ENCODE results near the gene UBTD2. TPM values are rescaled to one million over a fixed set of nuclear protein-coding genes. Genes with fewer than 3 reads are reported as not detected.

The UBTD2 gene
- polyA plus RNA-seq, 1 donor (not counting 4 experiments of a cell fraction or from before 2014, with no cell fraction given), result 16.2 TPM

DNA sequence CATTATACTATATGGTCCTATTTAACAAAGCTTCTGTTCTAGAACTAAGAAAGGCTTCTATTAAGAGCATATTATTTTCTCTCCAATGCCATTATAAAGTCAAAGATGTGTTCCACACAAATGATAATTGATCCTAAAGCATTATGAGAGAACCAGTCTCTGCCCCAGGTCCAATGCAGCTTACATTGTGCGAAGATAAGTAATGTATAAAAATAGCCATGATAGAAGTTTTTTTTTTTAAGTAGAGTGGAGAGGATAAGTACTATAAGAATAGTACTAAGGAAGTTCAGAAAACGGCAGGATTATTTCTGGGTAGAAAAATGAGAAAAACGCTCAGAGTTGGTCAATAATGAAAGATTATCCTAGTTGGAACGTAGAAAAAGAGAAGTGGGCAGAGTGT, 15.6 kb downstream of the UBTD2 start:
- Histone ChIP-seq H3K79me2 (ENCODE audit: control insufficient read depth, insufficient read depth, low read length) (peaks cover 73% of the 10 kb centered on the region), H3K4me3 (ENCODE audit: control insufficient read depth in 2 of 3, extremely low read depth in 1 of 3, insufficient read depth in 2 of 3, low read depth in 1 of 3, low read length in 3 of 3) (no peak overlapping the region), H3K27ac (ENCODE audit: control insufficient read depth, insufficient read depth, low read length) (no peak overlapping the region), H3K9me3 (ENCODE audit: control insufficient read depth, low read depth, low read length) (no peaks in the 10 kb centered on the region), H3K4me2 (ENCODE audit: control insufficient read depth, extremely low read depth, insufficient read depth, low read depth, low read length) (no peak overlapping the region), H4K20me1 (ENCODE audit: control insufficient read depth, extremely low read depth, insufficient read depth, low read length) (peaks cover 5% of the 10 kb centered on the region), H3K36me3 (ENCODE audit: control insufficient read depth in 2 of 2, extremely low read depth in 1 of 2, insufficient read depth in 2 of 2, low read length in 2 of 2) (peaks cover 0 to 3% of the 10 kb centered on the region in 2 experiments), H3K9me1 (ENCODE audit: control insufficient read depth, extremely low read depth, insufficient read depth, low read length) (no peaks in the 10 kb centered on the region), H3K9ac (ENCODE audit: control insufficient read depth, extremely low read depth, insufficient read depth, low read length) (no peak overlapping the region), H2AFZ (ENCODE audit: control insufficient read depth, low read length) (no peak overlapping the region), H3K27me3 (ENCODE audit: control insufficient read depth, extremely low read depth, insufficient read depth, low read length) (no peaks in the 10 kb centered on the region), H3K4me1 (ENCODE audit: control insufficient read depth, extremely low read depth, insufficient read depth, low read length) (no peaks in the 10 kb centered on the region)
- dilution Hi-C loops (cut with MboI; ENCODE audit: extremely low pct_ligation_motif_present, low sequenced_read_pairs), result no loop called here
- TF ChIP-seq, protein P1, sequence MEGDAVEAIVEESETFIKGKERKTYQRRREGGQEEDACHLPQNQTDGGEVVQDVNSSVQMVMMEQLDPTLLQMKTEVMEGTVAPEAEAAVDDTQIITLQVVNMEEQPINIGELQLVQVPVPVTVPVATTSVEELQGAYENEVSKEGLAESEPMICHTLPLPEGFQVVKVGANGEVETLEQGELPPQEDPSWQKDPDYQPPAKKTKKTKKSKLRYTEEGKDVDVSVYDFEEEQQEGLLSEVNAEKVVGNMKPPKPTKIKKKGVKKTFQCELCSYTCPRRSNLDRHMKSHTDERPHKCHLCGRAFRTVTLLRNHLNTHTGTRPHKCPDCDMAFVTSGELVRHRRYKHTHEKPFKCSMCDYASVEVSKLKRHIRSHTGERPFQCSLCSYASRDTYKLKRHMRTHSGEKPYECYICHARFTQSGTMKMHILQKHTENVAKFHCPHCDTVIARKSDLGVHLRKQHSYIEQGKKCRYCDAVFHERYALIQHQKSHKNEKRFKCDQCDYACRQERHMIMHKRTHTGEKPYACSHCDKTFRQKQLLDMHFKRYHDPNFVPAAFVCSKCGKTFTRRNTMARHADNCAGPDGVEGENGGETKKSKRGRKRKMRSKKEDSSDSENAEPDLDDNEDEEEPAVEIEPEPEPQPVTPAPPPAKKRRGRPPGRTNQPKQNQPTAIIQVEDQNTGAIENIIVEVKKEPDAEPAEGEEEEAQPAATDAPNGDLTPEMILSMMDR (optimal IDR thresholded peaks at IDR 0.05 in 1 of 3, IDR thresholded peaks at IDR 0.05 in 1 of 3, conservative IDR thresholded peaks at IDR 0.05 in 1 of 3; ENCODE audit: extremely low read depth in 1 of 3, insufficient read depth in 2 of 3, low read length in 3 of 3), result no peak
- TF ChIP-seq EZH2 (IDR thresholded peaks at IDR 0.05; ENCODE audit: low read length), result no peak
- no peak for FAIRE-seq
- no peak for DNase-seq (ENCODE audit: low read depth, low spot score)

DNA sequence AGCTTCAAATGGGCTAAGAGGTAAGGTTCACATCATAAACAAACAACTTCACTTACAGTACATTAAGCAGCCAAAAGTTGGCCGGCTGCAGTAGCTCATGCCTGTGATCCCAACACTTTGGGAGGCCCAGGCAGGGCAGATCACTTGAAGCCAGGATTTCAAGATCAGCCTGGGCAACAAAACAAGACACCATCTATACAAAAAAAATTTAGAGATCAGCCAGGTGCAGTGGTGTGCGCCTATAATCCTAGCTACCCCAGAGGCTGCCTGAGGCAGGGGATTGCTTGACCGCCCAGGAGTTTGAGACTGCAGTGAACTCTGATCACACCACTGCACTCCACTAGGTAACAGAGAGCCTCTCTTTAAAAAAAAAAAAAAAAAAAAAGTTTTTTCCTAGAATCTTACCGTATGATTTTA, 16.9 kb downstream of the UBTD2 start:
- Histone ChIP-seq H2AFZ (ENCODE audit: control insufficient read depth, low read length) (no peak overlapping the region), H3K9me3 (ENCODE audit: control insufficient read depth, low read depth, low read length) (no peaks in the 10 kb centered on the region), H3K4me3 (ENCODE audit: control insufficient read depth in 2 of 3, extremely low read depth in 1 of 3, insufficient read depth in 2 of 3, low read depth in 1 of 3, low read length in 3 of 3) (no peak overlapping the region), H3K9ac (ENCODE audit: control insufficient read depth, extremely low read depth, insufficient read depth, low read length) (no peak overlapping the region), H3K9me1 (ENCODE audit: control insufficient read depth, extremely low read depth, insufficient read depth, low read length) (no peaks in the 10 kb centered on the region), H3K36me3 (ENCODE audit: control insufficient read depth in 2 of 2, extremely low read depth in 1 of 2, insufficient read depth in 2 of 2, low read length in 2 of 2) (peaks cover 0 to 3% of the 10 kb centered on the region in 2 experiments), H3K79me2 (ENCODE audit: control insufficient read depth, insufficient read depth, low read length) (peaks cover 74% of the 10 kb centered on the region), H3K4me1 (ENCODE audit: control insufficient read depth, extremely low read depth, insufficient read depth, low read length) (no peaks in the 10 kb centered on the region), H4K20me1 (ENCODE audit: control insufficient read depth, extremely low read depth, insufficient read depth, low read length) (peaks cover 5% of the 10 kb centered on the region), H3K27ac (ENCODE audit: control insufficient read depth, insufficient read depth, low read length) (no peak overlapping the region), H3K27me3 (ENCODE audit: control insufficient read depth, extremely low read depth, insufficient read depth, low read length) (no peaks in the 10 kb centered on the region), H3K4me2 (ENCODE audit: control insufficient read depth, extremely low read depth, insufficient read depth, low read depth, low read length) (no peak overlapping the region)
- TF ChIP-seq EZH2 (IDR thresholded peaks at IDR 0.05; ENCODE audit: low read length), result no peak
- dilution Hi-C loops (cut with MboI; ENCODE audit: extremely low pct_ligation_motif_present, low sequenced_read_pairs), result no loop called here
- FAIRE-seq, result no peak
- no peak for DNase-seq (ENCODE audit: low read depth, low spot score)

DNA sequence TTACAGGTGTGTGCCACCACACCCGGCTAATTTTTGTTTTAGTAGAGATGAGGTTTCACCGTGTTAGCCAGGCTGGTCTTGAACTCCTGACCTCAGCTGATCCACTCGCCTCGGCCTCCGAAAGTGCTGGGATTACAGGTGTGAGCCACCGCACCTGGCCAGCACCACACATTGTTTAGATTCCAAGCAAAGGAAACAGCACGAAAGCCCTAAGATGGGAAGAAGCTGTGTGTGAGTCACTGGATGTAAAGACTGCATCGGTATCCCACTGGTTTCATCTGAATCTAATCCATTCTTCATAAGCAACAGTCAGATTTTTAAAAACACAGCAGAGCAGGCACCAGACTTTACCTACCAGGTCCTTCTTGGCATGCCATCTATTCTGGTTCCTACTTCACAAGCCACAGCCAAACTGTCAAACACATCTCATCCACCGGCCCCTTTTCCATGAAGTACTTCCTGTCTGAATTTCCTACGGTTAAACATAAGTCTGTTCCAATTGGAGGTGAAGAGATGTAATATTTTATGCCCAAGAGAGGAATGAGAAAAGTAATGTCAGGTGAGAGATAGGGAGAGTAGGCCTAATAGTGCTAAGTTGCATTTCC, 17.4 kb downstream of the UBTD2 start:
- H3K9me3 ChIP-seq (ENCODE audit: control insufficient read depth, low read depth, low read length), result no peaks in the 10 kb centered on the region
- no peak overlapping the region for H3K4me3 ChIP-seq (ENCODE audit: control insufficient read depth in 2 of 3, extremely low read depth in 1 of 3, insufficient read depth in 2 of 3, low read depth in 1 of 3, low read length in 3 of 3)
- FAIRE-seq, result peak; percentile 23
- peaks cover 71% of the 10 kb centered on the region for H3K79me2 ChIP-seq (ENCODE audit: control insufficient read depth, insufficient read depth, low read length)
- H2AFZ ChIP-seq (ENCODE audit: control insufficient read depth, low read length), result no peak overlapping the region
- H3K9ac ChIP-seq (ENCODE audit: control insufficient read depth, extremely low read depth, insufficient read depth, low read length), result no peak overlapping the region
- H3K4me1 ChIP-seq (ENCODE audit: control insufficient read depth, extremely low read depth, insufficient read depth, low read length), result no peaks in the 10 kb centered on the region
- TF ChIP-seq, protein P1 (optimal IDR thresholded peaks at IDR 0.05 in 1 of 3, IDR thresholded peaks at IDR 0.05 in 1 of 3, conservative IDR thresholded peaks at IDR 0.05 in 1 of 3; ENCODE audit: extremely low read depth in 1 of 3, insufficient read depth in 2 of 3, low read length in 3 of 3), result no peak
- TF ChIP-seq EZH2 (IDR thresholded peaks at IDR 0.05; ENCODE audit: low read length), result no peak
- no peaks in the 10 kb centered on the region for H3K27me3 ChIP-seq (ENCODE audit: control insufficient read depth, extremely low read depth, insufficient read depth, low read length)
- H3K36me3 ChIP-seq (ENCODE audit: control insufficient read depth in 2 of 2, extremely low read depth in 1 of 2, insufficient read depth in 2 of 2, low read length in 2 of 2), result peaks cover 0 to 3% of the 10 kb centered on the region in 2 experiments
- DNase-seq (ENCODE audit: low read depth, low spot score), result no peak
- no peak overlapping the region for H3K4me2 ChIP-seq (ENCODE audit: control insufficient read depth, extremely low read depth, insufficient read depth, low read depth, low read length)
- H3K9me1 ChIP-seq (ENCODE audit: control insufficient read depth, extremely low read depth, insufficient read depth, low read length), result no peaks in the 10 kb centered on the region
- no peak overlapping the region for H3K27ac ChIP-seq (ENCODE audit: control insufficient read depth, insufficient read depth, low read length)
- peaks cover 5% of the 10 kb centered on the region for H4K20me1 ChIP-seq (ENCODE audit: control insufficient read depth, extremely low read depth, insufficient read depth, low read length)
- dilution Hi-C loops (cut with MboI; ENCODE audit: extremely low pct_ligation_motif_present, low sequenced_read_pairs), result no loop called here

All from keratinocyte (primary cell).